Left lung (tissue), 10 donors: ENCODE data around the gene GNA12. TPM values are rescaled to one million over a fixed set of nuclear protein-coding genes. Genes with fewer than 3 reads are reported as not detected.
"Not testable (repeated sequence)": the region's sequence is repeated elsewhere in the genome, so short reads cannot be mapped to it uniquely, and the experiment has no call there.

Experiments
- ATAC-seq: fragments of 200-7000 bp; cut with Tn5 transposase; one replicate; pipeline ENCODE4 v1.9.1; 2020; ENCODE audit warnings: moderate library complexity
- DNase-seq, 4 donors: peaks; one replicate each; pipeline ENCODE4 v3.0.0-alpha.2; 2013 to 2020
- H3K27ac ChIP-seq, 2 donors: fragments of 200-600 bp; sonication (generic) in 1 of 2; one replicate each; pipeline versions ENCODE4 v1.5.0 to v1.8.0; 2020 to 2021
- H3K27me3 ChIP-seq, 2 donors: fragments of 200-600 bp; sonication (generic) in 1 of 2; one replicate each; pipeline versions ENCODE4 v1.5.0 to v1.8.0; 2020 to 2021
- H3K36me3 ChIP-seq, 2 donors: fragments of 200-600 bp; sonication (generic) in 1 of 2; one replicate each; pipeline versions ENCODE4 v1.5.0 to v1.8.0; 2020 to 2021
- H3K4me1 ChIP-seq, 2 donors: fragments of 200-600 bp; one replicate each; pipeline ENCODE4 v1.8.0; 2021
- H3K4me3 ChIP-seq, 2 donors: fragments of 200-600 bp; sonication (generic) in 1 of 2; one replicate each; pipeline versions ENCODE4 v1.5.0 to v1.8.0; 2020 to 2021; ENCODE audit warnings: mild to moderate bottlenecking in 1 of 2
- H3K9me3 ChIP-seq, 2 donors: fragments of 200-600 bp; sonication (generic) in 1 of 2; one replicate each; pipeline versions ENCODE4 v1.5.0 to v1.8.0; 2020 to 2021
- intact Hi-C, 2 donors: fragments of 100-400 bp; cut with DNase I; formaldehyde crosslinking; loops; one replicate each; pipeline versions ENCODE4 v1.11.2 to v1.14.2; 2022
- polyA plus RNA-seq, 6 donors: library from polyadenylated mRNA; unstranded; fragments of 120-200 nt; gene quantifications; one replicate each; pipeline ENCODE4 v1.2.1, GENCODE V29; 2013; ENCODE audit not compliant: insufficient read length in 6 of 6
- total RNA-seq, 2 donors: library from RNA; stranded (reverse); fragmentation: NEBNext Ultra II Directional; extraction: Animal tissue kit (Norgen Biotek cat#: 25700); gene quantifications; one replicate each; pipeline ENCODE4 v1.2.1, GENCODE V29; 2021
- TF ChIP-seq, protein P1 (sequence below), 2 donors: fragments of 200-600 bp; sonication (generic) in 1 of 2; IDR thresholded peaks; one replicate each; pipeline versions ENCODE4 v1.5.0 to v1.8.0; 2021; ENCODE audit warnings: antibody characterized with exemption in 2 of 2
- donor health status: DM: no; HTN: yes; CAD: no.
- donor health status: DM: no; HTN: no; CAD: no.

The GNA12 gene
- total and polyA plus RNA-seq, 8 donors = 48.7 to 67.5 (median 55.1) TPM

DNA sequence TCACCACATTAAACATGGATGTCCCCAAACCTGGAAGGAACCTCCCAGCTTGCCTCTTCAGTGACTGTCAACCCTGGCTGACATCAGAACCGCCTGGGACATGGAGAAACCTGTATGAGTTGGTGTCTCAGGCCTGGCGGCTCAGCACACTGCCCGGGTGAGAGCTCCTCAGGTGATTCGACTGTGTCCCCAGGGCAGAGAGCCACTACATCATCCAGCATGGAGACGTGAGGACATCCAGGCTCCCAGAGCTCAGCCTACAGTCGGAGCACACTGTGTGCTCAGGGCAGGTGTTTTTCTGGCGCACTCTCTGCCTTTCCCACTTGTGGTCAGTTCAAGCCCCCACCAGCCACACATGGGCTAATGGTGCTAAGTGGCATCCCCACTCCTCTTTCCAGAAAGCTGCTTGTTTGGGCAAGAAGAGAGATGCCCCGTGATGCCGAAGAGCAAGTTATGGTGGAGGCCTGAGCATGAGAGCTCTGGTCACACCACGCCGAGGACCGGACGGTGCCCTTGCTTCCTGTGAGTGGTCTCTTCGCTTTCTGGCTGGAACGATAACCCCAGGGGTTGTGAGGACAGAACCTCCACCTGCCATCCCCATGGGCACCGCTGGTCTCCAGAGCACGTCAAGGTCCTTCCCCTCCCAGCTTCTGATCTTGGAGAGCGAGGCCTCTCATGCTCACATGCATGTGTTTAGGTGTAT, 117.6 kb downstream of the GNA12 start:
- H3K4me1 ChIP-seq = peaks cover 0 to 30% of the 10 kb centered on the region in 2 donors
- H3K27me3 ChIP-seq = no peaks in the 10 kb centered on the region
- no peak overlapping the region for H3K27ac ChIP-seq
- TF ChIP-seq, protein P1, sequence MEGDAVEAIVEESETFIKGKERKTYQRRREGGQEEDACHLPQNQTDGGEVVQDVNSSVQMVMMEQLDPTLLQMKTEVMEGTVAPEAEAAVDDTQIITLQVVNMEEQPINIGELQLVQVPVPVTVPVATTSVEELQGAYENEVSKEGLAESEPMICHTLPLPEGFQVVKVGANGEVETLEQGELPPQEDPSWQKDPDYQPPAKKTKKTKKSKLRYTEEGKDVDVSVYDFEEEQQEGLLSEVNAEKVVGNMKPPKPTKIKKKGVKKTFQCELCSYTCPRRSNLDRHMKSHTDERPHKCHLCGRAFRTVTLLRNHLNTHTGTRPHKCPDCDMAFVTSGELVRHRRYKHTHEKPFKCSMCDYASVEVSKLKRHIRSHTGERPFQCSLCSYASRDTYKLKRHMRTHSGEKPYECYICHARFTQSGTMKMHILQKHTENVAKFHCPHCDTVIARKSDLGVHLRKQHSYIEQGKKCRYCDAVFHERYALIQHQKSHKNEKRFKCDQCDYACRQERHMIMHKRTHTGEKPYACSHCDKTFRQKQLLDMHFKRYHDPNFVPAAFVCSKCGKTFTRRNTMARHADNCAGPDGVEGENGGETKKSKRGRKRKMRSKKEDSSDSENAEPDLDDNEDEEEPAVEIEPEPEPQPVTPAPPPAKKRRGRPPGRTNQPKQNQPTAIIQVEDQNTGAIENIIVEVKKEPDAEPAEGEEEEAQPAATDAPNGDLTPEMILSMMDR (IDR thresholded peaks at IDR 0.05) = no peak
- ATAC-seq (no peak), DNase-seq (peak in 1 of 4 donors; percentile 17)
- intact Hi-C loops = no loop called here
- peaks cover 0 to 62% of the 10 kb centered on the region in 2 donors for H3K36me3 ChIP-seq
- no peak overlapping the region for H3K4me3 ChIP-seq
- H3K9me3 ChIP-seq = no peaks in the 10 kb centered on the region

DNA sequence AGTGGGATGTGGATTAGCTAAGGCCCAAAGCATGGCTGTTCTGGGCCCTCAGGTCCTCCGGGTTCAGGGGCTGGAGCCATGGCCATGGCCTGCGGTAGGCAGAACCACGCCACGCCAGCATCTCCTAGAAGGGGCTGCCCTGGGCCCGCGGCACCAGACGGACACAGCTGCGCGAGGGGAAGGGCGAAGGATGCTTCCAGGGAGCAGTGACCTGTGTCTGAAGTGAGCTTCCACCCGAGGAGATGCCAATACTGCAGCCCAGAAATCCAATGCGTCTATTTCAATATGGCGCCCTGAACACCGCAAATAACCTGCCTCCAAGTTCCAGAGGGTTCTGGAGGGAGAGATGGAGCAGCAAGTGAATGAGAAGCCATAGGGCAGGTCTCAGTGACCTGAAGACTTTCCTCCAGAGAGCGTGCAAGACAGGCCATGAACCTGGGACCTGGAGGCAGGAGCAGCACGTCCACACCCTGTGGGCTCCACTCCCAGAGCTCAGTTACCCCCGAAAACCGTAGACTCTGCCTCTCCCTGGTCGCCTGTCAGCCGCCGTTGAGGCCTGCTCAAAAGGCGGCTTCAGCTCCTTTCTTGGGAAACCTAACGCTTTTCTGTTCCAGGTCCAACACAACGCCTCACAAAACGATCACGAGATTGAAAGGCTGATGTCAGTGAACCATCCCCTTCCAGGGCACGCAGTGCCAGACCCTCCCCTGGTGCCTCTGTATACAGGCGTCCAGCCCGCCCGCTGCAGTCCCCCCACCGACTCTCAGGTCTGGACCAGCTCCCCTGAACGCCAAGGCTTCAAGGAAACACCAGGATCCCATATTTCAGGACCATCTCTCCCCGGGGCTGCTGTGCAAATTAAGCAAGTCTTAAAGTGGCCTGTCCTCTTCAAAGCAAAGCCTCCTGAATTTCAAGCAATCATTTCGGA, 118.7 kb downstream of the GNA12 start:
- Histone ChIP-seq H3K36me3 (peaks cover 0 to 60% of the 10 kb centered on the region in 2 donors), H3K4me3 (no peak overlapping the region), H3K27ac (no peak overlapping the region), H3K9me3 (no peaks in the 10 kb centered on the region), H3K4me1 (peaks cover 0 to 33% of the 10 kb centered on the region in 2 donors), H3K27me3 (no peaks in the 10 kb centered on the region)
- TF ChIP-seq, protein P1 (IDR thresholded peaks at IDR 0.05) = no peak
- intact Hi-C loops = no loop called here
- DNase-seq (peak in 1 of 4 donors; percentile 19), ATAC-seq (no peak)

DNA sequence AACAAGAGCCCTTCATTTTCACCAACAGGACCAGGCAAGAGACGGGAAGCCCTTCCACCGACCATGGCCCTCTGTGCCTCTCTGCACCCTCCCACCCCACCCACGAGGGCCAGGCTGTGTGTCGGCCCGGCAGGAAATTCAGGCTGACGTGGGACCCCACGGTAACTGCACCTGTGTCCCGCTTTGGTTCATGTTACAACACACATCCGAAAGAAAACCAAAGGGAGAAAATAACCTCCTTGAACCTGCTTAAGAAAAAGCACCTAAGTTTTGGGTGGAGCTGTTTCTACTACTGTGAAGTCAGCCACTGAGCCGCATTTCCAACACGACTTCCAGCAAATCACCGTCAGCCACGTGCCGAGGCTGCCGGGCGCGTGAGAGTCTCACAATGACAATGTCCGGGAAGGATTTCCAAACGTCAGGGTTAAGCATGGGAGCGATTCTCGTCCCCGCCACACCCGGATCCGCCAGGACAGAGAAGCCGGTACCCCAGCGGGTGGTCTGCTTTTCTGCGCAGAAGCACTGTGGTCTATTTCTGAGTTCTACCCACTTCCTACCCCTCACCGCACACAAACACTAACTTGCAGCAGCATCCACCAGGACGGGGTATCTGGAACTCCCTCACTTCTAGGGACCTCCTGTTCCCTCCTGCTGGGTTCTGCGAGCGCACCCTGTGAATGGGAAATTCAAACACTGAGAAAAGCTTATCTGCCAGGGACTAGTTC, 119.5 kb downstream of the GNA12 start:
- H3K27me3 ChIP-seq = no peaks in the 10 kb centered on the region
- intact Hi-C loops = no loop called here
- no peak overlapping the region for H3K4me3 ChIP-seq
- H3K9me3 ChIP-seq = no peaks in the 10 kb centered on the region
- H3K36me3 ChIP-seq = peaks cover 0 to 52% of the 10 kb centered on the region in 2 donors
- DNase-seq = peak in 1 of 4 donors; percentile 25
- no peak overlapping the region for H3K27ac ChIP-seq
- H3K4me1 ChIP-seq = peaks cover 0 to 26% of the 10 kb centered on the region in 2 donors
- TF ChIP-seq, protein P1 (IDR thresholded peaks at IDR 0.05) = no peak
- ATAC-seq = no peak

DNA sequence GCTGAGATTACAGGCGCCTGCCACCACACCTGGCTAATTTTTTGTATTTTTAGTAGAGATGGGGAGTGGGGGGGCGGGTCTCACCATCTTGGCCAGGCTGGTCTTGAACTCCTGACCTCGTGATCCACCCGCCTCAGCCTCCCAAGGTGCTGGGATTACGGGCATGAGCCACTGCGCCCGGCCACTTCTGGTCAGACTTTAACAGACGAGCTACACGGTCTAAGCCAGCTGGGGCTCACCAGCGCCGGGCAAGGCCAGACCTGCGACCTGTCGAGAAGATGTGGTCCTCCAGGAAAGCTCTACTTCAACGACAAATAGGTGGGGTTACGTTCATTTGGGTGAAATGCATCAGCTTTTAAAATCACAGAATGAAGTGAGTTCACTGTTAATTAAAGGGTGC, 120.1 kb downstream of the GNA12 start:
- ATAC-seq, intact Hi-C loops, H3K27me3 ChIP-seq, H3K4me3 ChIP-seq, H3K9me3 ChIP-seq, H3K27ac ChIP-seq: not testable (repeated sequence)
- H3K4me1 ChIP-seq = peaks cover 0 to 22% of the 10 kb centered on the region in 2 donors
- H3K36me3 ChIP-seq = peaks cover 0 to 47% of the 10 kb centered on the region in 2 donors
- DNase-seq = peak in 1 of 4 donors; percentile 24

DNA sequence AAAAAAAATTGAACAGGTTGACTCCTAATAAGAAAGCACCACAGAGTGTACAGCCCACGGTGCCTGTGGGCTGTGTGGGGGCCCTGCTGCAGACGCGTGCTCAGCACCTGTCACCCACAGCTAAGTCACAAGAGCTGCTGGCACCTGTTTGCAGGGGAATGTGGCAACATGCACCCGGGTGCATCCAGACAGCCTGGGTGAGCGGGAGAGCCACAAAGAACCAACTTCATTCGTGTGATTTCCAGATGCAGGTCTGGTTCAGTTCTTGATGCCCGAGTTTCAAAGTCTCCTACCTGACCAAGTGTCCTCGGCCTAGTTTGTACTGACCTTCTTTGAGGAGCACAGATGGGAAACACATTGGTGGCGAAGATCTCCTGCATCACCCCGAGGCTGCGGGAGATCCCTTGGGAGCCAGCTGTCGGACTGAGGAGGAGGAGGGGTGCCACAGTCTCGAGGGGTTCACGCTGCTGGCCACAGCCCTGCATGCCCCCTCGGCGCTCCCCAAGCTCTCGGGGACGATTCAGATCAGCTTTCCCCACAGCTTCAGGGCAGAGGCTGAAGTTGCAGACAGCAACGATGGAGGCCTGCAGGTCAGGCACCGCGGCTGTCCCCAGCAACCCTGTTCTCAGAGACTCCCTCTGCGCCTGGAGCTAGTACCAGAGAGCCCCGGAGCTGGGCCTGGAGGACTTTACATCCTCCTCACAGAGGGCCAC, 120.8 kb downstream of the GNA12 start:
- H3K27ac ChIP-seq = no peak overlapping the region
- H3K4me1 ChIP-seq = peaks cover 0 to 18% of the 10 kb centered on the region in 2 donors
- no peaks in the 10 kb centered on the region for H3K9me3 ChIP-seq
- no peaks in the 10 kb centered on the region for H3K27me3 ChIP-seq
- H3K36me3 ChIP-seq = peaks cover 0 to 44% of the 10 kb centered on the region in 2 donors
- TF ChIP-seq, protein P1 (IDR thresholded peaks at IDR 0.05) = no peak
- peak in 2 of 4 donors; percentile 17 to 29 for DNase-seq
- H3K4me3 ChIP-seq = no peak overlapping the region
- ATAC-seq = no peak
- intact Hi-C loops = no loop called here
